T-cell (primary cell): Measurements from ENCODE around the gene CHAF1A. TPM values are rescaled to one million over a fixed set of nuclear protein-coding genes. Genes with fewer than 3 reads are reported as not detected.

ENCODE experiments used
- ATAC-seq, 4 experiments: fragments of 200-7000 bp in 3 of 4; fragments of 150-1000 bp in 1 of 4; cut with Tn5 transposase; replicated peaks in 1 of 4; 1 replicate in 3 of 4; 2 replicates in 1 of 4; pipeline ENCODE4 v1.10.0; 2021; ENCODE audit warnings: moderate library complexity in 3 of 4, mild to moderate bottlenecking in 2 of 4, moderate number of reproducible peaks in 1 of 4
- CTCF ChIA-PET, 2 donors: fragments of 300-600 bp; sonication (Branson Sonifier 250); formaldehyde crosslinking; loops; one replicate each; lab custom pipeline; 2022; ENCODE audit warnings: antibody characterized with exemption in 2 of 2; lab: Charles Lee
- POLR2A ChIA-PET, 2 donors: fragments of 300-600 bp; sonication (Branson Sonifier 250); formaldehyde crosslinking; loops; one replicate each; lab custom pipeline; 2022; ENCODE audit warnings: antibody characterized with exemption in 2 of 2; lab: Charles Lee
- DNase-seq, 35 experiments: peaks; one replicate each; pipeline versions ENCODE4 v3.0.0 to v3.0.0-alpha.2; 2013 to 2023
- H3K27ac ChIP-seq: one replicate; pipeline ENCODE4 v1.5.1; 2013; ENCODE audit warnings: low read length
- H3K27me3 ChIP-seq, 2 experiments: replicated peaks in 1 of 2; 1 replicate in 1 of 2; 2 replicates in 1 of 2; pipeline versions ENCODE4 v1.6.1 to v1.7.0; 2013; ENCODE audit warnings: low read length in 1 of 2, mixed read lengths in 1 of 2; ENCODE audit not compliant: control insufficient read depth in 2 of 2, insufficient read depth in 2 of 2; ENCODE audit errors: extremely low read depth in 1 of 2
- H3K36me3 ChIP-seq, 2 donors: 1 replicate in 1 of 2; 2 replicates in 1 of 2; pipeline versions ENCODE4 v1.6.1 to v1.7.0; 2013; ENCODE audit warnings: low read length in 1 of 2; ENCODE audit not compliant: control insufficient read depth in 2 of 2, insufficient read depth in 1 of 2; ENCODE audit errors: extremely low read depth in 1 of 2
- H3K4me1 ChIP-seq, 2 experiments: 1 replicate in 1 of 2; 2 replicates in 1 of 2; pipeline versions ENCODE4 v1.6.1 to v1.7.0; 2013; ENCODE audit warnings: low read length in 2 of 2, mixed read lengths in 1 of 2; ENCODE audit not compliant: insufficient read depth in 2 of 2, control insufficient read depth in 1 of 2; ENCODE audit errors: extremely low read depth in 1 of 2
- H3K4me3 ChIP-seq, 2 donors: 1 replicate in 1 of 2; 2 replicates in 1 of 2; pipeline versions ENCODE4 v1.5.1 to v1.7.0; 2013; ENCODE audit warnings: mild to moderate bottlenecking in 2 of 2, low read length in 1 of 2, moderate library complexity in 1 of 2; ENCODE audit not compliant: control insufficient read depth in 1 of 2; ENCODE audit errors: extremely low read depth in 1 of 2
- H3K9me3 ChIP-seq: 2 replicates; pipeline ENCODE4 v1.7.0; 2013
- H3K27ac Mint-ChIP-seq, 2 donors: one replicate each; pipeline ENCODE4 v1.8.0; 2020 to 2021; ENCODE audit warnings: mild to moderate bottlenecking in 2 of 2, mixed read lengths in 2 of 2
- H3K27me3 Mint-ChIP-seq, 2 donors: one replicate each; pipeline ENCODE4 v1.8.0; 2021 to 2022; ENCODE audit warnings: mixed read lengths in 2 of 2
- H3K36me3 Mint-ChIP-seq: one replicate; pipeline ENCODE4 v1.8.0; 2021; ENCODE audit warnings: mixed read lengths
- H3K4me1 Mint-ChIP-seq, 3 donors: one replicate each; pipeline ENCODE4 v1.8.0; 2020 to 2022; ENCODE audit warnings: mixed read lengths in 3 of 3, mild to moderate bottlenecking in 1 of 3
- H3K4me3 Mint-ChIP-seq, 3 donors: one replicate each; pipeline ENCODE4 v1.8.0; 2020 to 2022; ENCODE audit warnings: mild to moderate bottlenecking in 3 of 3, mixed read lengths in 3 of 3, moderate library complexity in 3 of 3
- H3K9me3 Mint-ChIP-seq, 3 donors: one replicate each; pipeline ENCODE4 v1.8.0; 2020 to 2022; ENCODE audit warnings: mixed read lengths in 3 of 3
- WGBS: methylation state at CpG from one replicate; pipeline ENCODE4 v1.1.5; 2013; ENCODE audit warnings: missing lambda C conversion rate; ENCODE audit not compliant: insufficient coverage; 5-methylcytosine and 5-hydroxymethylcytosine counted together
- total RNA-seq, 35 experiments: library from RNA in 6 of 35; stranded (reverse) in 6 of 35; fragments of 120-200 nt in 1 of 35; gene quantifications; one replicate each; pipeline versions ENCODE4 v1.2.1 to v1.2.4 and lab custom pipeline; 2013 to 2026

Gene CHAF1A
- total RNA-seq, 5 donors from 2014 or later (not counting 1 experiment from before 2014, with no cell fraction given), result 14.4 to 27.3 (median 16.5) TPM

- 44% methylated on average over 3 of the region's 13 CpGs for WGBS
- Histone ChIP-seq H3K36me3 (peaks cover 0 to 20% of the 10 kb centered on the region in 2 donors), H3K27me3 (no peaks in the 10 kb centered on the region), H3K9me3 (no peaks in the 10 kb centered on the region), H3K4me3 (peak overlapping the region in 1 of 2 donors; percentile 46), H3K4me1 (peaks cover 15 to 38% of the 10 kb centered on the region in 2 experiments), H3K27ac (no peak overlapping the region)
- Mint-ChIP-seq H3K36me3 (peaks cover 12% of the 10 kb centered on the region), H3K27ac (peak overlapping the region in 1 of 2 donors; percentile 64), H3K4me1 (peaks cover 21 to 25% (median 24%) of the 10 kb centered on the region in 3 donors), H3K27me3 (no peaks in the 10 kb centered on the region), H3K4me3 (peak overlapping the region in 2 of 3 donors; percentile 66 to 73), H3K9me3 (no peaks in the 10 kb centered on the region)
- CTCF ChIA-PET, result interaction anchor here (0.5 kb wide), 2 partner anchors 487 to 901 kb away, joined by 3 to 5 read pairs; partner anchors contain the start of gene HMG20B (in 1 of the 2)
- POLR2A ChIA-PET, result no interaction called here
- DNase-seq, result peak in 4 of 35 experiments; percentile 20 to 40 (median 32)
- no peak for ATAC-seq
Observed at GRCh38 chr19:4474514-4475022, 72.1 kb downstream of the CHAF1A start.

GRCh38 chr19:4477034-4477801 is 74.8 kb downstream of the CHAF1A start:
- H3K27ac ChIP-seq, result no peak overlapping the region
- Mint-ChIP-seq H3K9me3 (no peaks in the 10 kb centered on the region), H3K4me3 (no peak overlapping the region), H3K4me1 (peaks cover 15 to 20% (median 17%) of the 10 kb centered on the region in 3 donors), H3K27ac (no peak overlapping the region), H3K36me3 (peaks cover 12% of the 10 kb centered on the region), H3K27me3 (no peaks in the 10 kb centered on the region)
- no peaks in the 10 kb centered on the region for H3K27me3 ChIP-seq
- DNase-seq (no peak), ATAC-seq (no peak)
- H3K4me1 ChIP-seq, result peaks cover 13 to 26% of the 10 kb centered on the region in 2 experiments
- H3K9me3 ChIP-seq, result no peaks in the 10 kb centered on the region
- ChIA-PET CTCF (interaction anchor here in 1 of 2 donors (0.5 to 0.8 kb wide), 3 partner anchors 109 to 392 kb away, joined by 3 read pairs; no protein-coding TSS in a partner anchor), POLR2A (no interaction called here)
- H3K4me3 ChIP-seq, result no peak overlapping the region
- H3K36me3 ChIP-seq, result peaks cover 0 to 20% of the 10 kb centered on the region in 2 donors
- WGBS, result 89% methylated on average over 13 of the region's 16 CpGs

GRCh38 chr19:4482721-4483364 is 80.4 kb downstream of the CHAF1A start:
- ChIA-PET CTCF (interaction anchor here in 1 of 2 donors (0.6 kb wide), 1 partner anchor 206 kb away, joined by 3 read pairs; no protein-coding TSS in a partner anchor), POLR2A (no interaction called here)
- Histone ChIP-seq H3K4me3 (no peak overlapping the region), H3K9me3 (no peaks in the 10 kb centered on the region), H3K27me3 (no peaks in the 10 kb centered on the region), H3K27ac (no peak overlapping the region), H3K4me1 (no peaks in the 10 kb centered on the region), H3K36me3 (peaks cover 0 to 5% of the 10 kb centered on the region in 2 donors)
- no peak for DNase-seq
- Mint-ChIP-seq H3K9me3 (no peaks in the 10 kb centered on the region), H3K4me3 (no peak overlapping the region), H3K27ac (no peak overlapping the region), H3K36me3 (peaks cover 19% of the 10 kb centered on the region), H3K27me3 (no peaks in the 10 kb centered on the region), H3K4me1 (peaks cover 0 to 2% (median 0%) of the 10 kb centered on the region in 3 donors)
- no peak for ATAC-seq
- WGBS, result 98% methylated on average over 30 of the region's 35 CpGs

- no peaks in the 10 kb centered on the region for H3K9me3 Mint-ChIP-seq
- no peaks in the 10 kb centered on the region for H3K4me1 ChIP-seq
- H3K27me3 Mint-ChIP-seq, result no peaks in the 10 kb centered on the region
- POLR2A ChIA-PET, result interaction anchor here in 1 of 2 donors (0.6 kb wide), 1 partner anchor 12 kb away, joined by 3 read pairs; no protein-coding TSS in a partner anchor
- H3K27me3 ChIP-seq, result no peaks in the 10 kb centered on the region
- no peak overlapping the region for H3K4me3 Mint-ChIP-seq
- no peaks in the 10 kb centered on the region for H3K9me3 ChIP-seq
- no peak for DNase-seq
- H3K4me1 Mint-ChIP-seq, result peaks cover 0 to 2% (median 0%) of the 10 kb centered on the region in 3 donors
- no peak overlapping the region for H3K27ac ChIP-seq
- 94% methylated on average over 17 of the region's 19 CpGs for WGBS
- H3K36me3 Mint-ChIP-seq, result peaks cover 19% of the 10 kb centered on the region
- peaks cover 0 to 7% of the 10 kb centered on the region in 2 donors for H3K36me3 ChIP-seq
- CTCF ChIA-PET, result interaction anchor here (0.6 kb wide), 2 partner anchors 10 to 207 kb away, joined by 3 read pairs; no protein-coding TSS in a partner anchor
- H3K27ac Mint-ChIP-seq, result no peak overlapping the region
- no peak overlapping the region for H3K4me3 ChIP-seq
- ATAC-seq, result no peak
Observed at GRCh38 chr19:4483385-4483784, 80.9 kb downstream of the CHAF1A start.

GRCh38 chr19:4487572-4487971 is 85.1 kb downstream of the CHAF1A start:
- DNase-seq, result no peak
- no peak for ATAC-seq
- H3K4me3 ChIP-seq, result no peak overlapping the region
- H3K27me3 ChIP-seq, result no peaks in the 10 kb centered on the region
- H3K27me3 Mint-ChIP-seq, result no peaks in the 10 kb centered on the region
- H3K9me3 ChIP-seq, result no peaks in the 10 kb centered on the region
- H3K4me1 Mint-ChIP-seq, result peaks cover 0 to 2% (median 0%) of the 10 kb centered on the region in 3 donors
- no peaks in the 10 kb centered on the region for H3K9me3 Mint-ChIP-seq
- no peak overlapping the region for H3K27ac ChIP-seq
- H3K4me1 ChIP-seq, result no peaks in the 10 kb centered on the region
- WGBS, result 100% methylated on average over 7 of the region's 11 CpGs
- H3K36me3 ChIP-seq, result peaks cover 11 to 37% of the 10 kb centered on the region in 2 donors
- POLR2A ChIA-PET, result no interaction called here
- no peak overlapping the region for H3K27ac Mint-ChIP-seq
- no peak overlapping the region for H3K4me3 Mint-ChIP-seq
- H3K36me3 Mint-ChIP-seq, result peaks cover 27% of the 10 kb centered on the region
- CTCF ChIA-PET, result no interaction called here

GRCh38 chr19:4488496-4488895 is 86.1 kb downstream of the CHAF1A start:
- DNase-seq (no peak), ATAC-seq (no peak)
- peaks cover 17 to 44% of the 10 kb centered on the region in 2 donors for H3K36me3 ChIP-seq
- no peak overlapping the region for H3K4me3 Mint-ChIP-seq
- no peaks in the 10 kb centered on the region for H3K4me1 ChIP-seq
- H3K27ac ChIP-seq, result no peak overlapping the region
- WGBS, result 96% methylated on average over 29 of the region's 29 CpGs
- no peaks in the 10 kb centered on the region for H3K9me3 ChIP-seq
- no peaks in the 10 kb centered on the region for H3K9me3 Mint-ChIP-seq
- H3K27me3 ChIP-seq, result no peaks in the 10 kb centered on the region
- no peaks in the 10 kb centered on the region for H3K27me3 Mint-ChIP-seq
- H3K4me3 ChIP-seq, result no peak overlapping the region
- ChIA-PET POLR2A (no interaction called here), CTCF (no interaction called here)
- no peak overlapping the region for H3K27ac Mint-ChIP-seq
- peaks cover 26% of the 10 kb centered on the region for H3K36me3 Mint-ChIP-seq
- peaks cover 0 to 2% (median 0%) of the 10 kb centered on the region in 3 donors for H3K4me1 Mint-ChIP-seq
